Neural progenitor cell (in vitro differentiated cells): Measurements from ENCODE around the gene CCDC134. TPM values are rescaled to one million over a fixed set of nuclear protein-coding genes. Genes with fewer than 3 reads are reported as not detected.
A peak's percentile ranks its signal among the peaks of the same experiment; 100 is the strongest.

Experiments
- DNase-seq: peaks from one replicate; pipeline ENCODE4 v3.0.0-alpha.2; 2016; ENCODE audit warnings: low spot score
- H2AFZ ChIP-seq: fragments of 200-600 bp; sonication (generic); replicated peaks from 2 replicates; pipeline ENCODE4 v1.6.1; 2016; ENCODE audit warnings: antibody characterized with exemption
- H3F3A ChIP-seq: fragments of 200-600 bp; sonication (generic); 2 replicates; pipeline ENCODE4 v1.6.1; 2016; ENCODE audit warnings: antibody characterized with exemption, low read depth
- H3K27ac ChIP-seq: fragments of 200-600 bp; sonication (generic); 2 replicates; pipeline ENCODE4 v1.5.1; 2016; ENCODE audit warnings: mild to moderate bottlenecking
- H3K27me3 ChIP-seq: fragments of 200-600 bp; sonication (generic); 2 replicates; pipeline ENCODE4 v1.6.1; 2016; ENCODE audit warnings: mild to moderate bottlenecking, moderate library complexity
- H3K36me3 ChIP-seq: fragments of 200-600 bp; sonication (generic); 2 replicates; pipeline ENCODE4 v1.5.1; 2016
- H3K4me1 ChIP-seq: fragments of 200-600 bp; sonication (generic); 2 replicates; pipeline ENCODE4 v1.6.1; 2016; ENCODE audit warnings: mixed run types
- H3K4me2 ChIP-seq: fragments of 200-600 bp; sonication (generic); 2 replicates; pipeline ENCODE4 v1.6.1; 2016
- H3K4me3 ChIP-seq: fragments of 200-600 bp; sonication (generic); 2 replicates; pipeline ENCODE4 v1.5.1; 2016
- H3K79me2 ChIP-seq: fragments of 200-600 bp; sonication (generic); 2 replicates; pipeline ENCODE4 v1.6.1; 2016; ENCODE audit warnings: low read depth
- H3K9ac ChIP-seq: fragments of 200-600 bp; sonication (generic); 2 replicates; pipeline ENCODE4 v1.6.1; 2016
- H3K9me3 ChIP-seq: fragments of 200-600 bp; sonication (generic); 2 replicates; pipeline ENCODE4 v1.5.1; 2016; ENCODE audit warnings: low read depth
- H4K20me1 ChIP-seq: fragments of 200-600 bp; sonication (generic); 2 replicates; pipeline ENCODE4 v1.6.1; 2016; ENCODE audit warnings: low read depth
- H3K27ac Mint-ChIP-seq: 3 replicates; pipeline ENCODE4 v1.8.0; 2021; ENCODE audit warnings: mixed read lengths
- H3K27me3 Mint-ChIP-seq: 2 replicates; pipeline ENCODE4 v1.8.0; 2022; ENCODE audit warnings: low read depth, mild to moderate bottlenecking, inconsistent platforms, moderate library complexity, mixed read lengths; ENCODE audit not compliant: insufficient read depth
- H3K36me3 Mint-ChIP-seq: 3 replicates; pipeline ENCODE4 v1.8.0; 2021; ENCODE audit warnings: mixed read lengths
- H3K4me1 Mint-ChIP-seq: 3 replicates; pipeline ENCODE4 v1.8.0; 2021; ENCODE audit warnings: mixed read lengths
- H3K4me3 Mint-ChIP-seq: 3 replicates; pipeline ENCODE4 v1.8.0; 2021; ENCODE audit warnings: mild to moderate bottlenecking, moderate library complexity, mixed read lengths
- H3K9me3 Mint-ChIP-seq: 3 replicates; pipeline ENCODE4 v1.8.0; 2020; ENCODE audit warnings: mixed read lengths
- CTCF ChIP-seq: fragments of 200-600 bp; sonication (generic); IDR thresholded peaks from 2 replicates; pipeline ENCODE4 v1.5.1; 2017; ENCODE audit warnings: antibody characterized with exemption, mild to moderate bottlenecking
- EZH2 ChIP-seq: fragments of 200-600 bp; sonication (generic); IDR thresholded peaks from 2 replicates; pipeline ENCODE4 v1.6.1; 2017; ENCODE audit warnings: antibody characterized with exemption, mild to moderate bottlenecking, moderate library complexity
- EZH2phosphoT487 ChIP-seq: fragments of 200-600 bp; sonication (generic); IDR thresholded peaks from 2 replicates; pipeline ENCODE4 v1.6.1; 2017; ENCODE audit warnings: antibody characterized with exemption
- total RNA-seq: library from RNA; depleted of rRNA; stranded (reverse); fragments of >200 nt; gene quantifications from 2 replicates; pipeline ENCODE4 v1.2.3, GENCODE V29; 2015; ENCODE audit warnings: low replicate concordance

CCDC134 gene
- total RNA-seq, 1 donor from 2014 or later = 8.8 TPM

- H3K9me3 Mint-ChIP-seq = no peaks in the 10 kb centered on the region
- Histone ChIP-seq H3K27me3 (no peaks in the 10 kb centered on the region), H2AFZ (no peak overlapping the region), H3K4me3 (no peak overlapping the region), H4K20me1 (no peaks in the 10 kb centered on the region), H3K4me2 (no peak overlapping the region), H3K27ac (no peak overlapping the region), H3K4me1 (peaks cover 6% of the 10 kb centered on the region), H3K79me2 (no peaks in the 10 kb centered on the region), H3F3A (no peaks in the 10 kb centered on the region), H3K9ac (no peak overlapping the region), H3K36me3 (no peaks in the 10 kb centered on the region), H3K9me3 (no peaks in the 10 kb centered on the region)
- H3K27me3 Mint-ChIP-seq = peaks cover 2% of the 10 kb centered on the region
- TF ChIP-seq EZH2 = no peak
- TF ChIP-seq EZH2phosphoT487 = no peak
- no peak for TF ChIP-seq CTCF
- no peak overlapping the region for H3K4me3 Mint-ChIP-seq
- no peaks in the 10 kb centered on the region for H3K36me3 Mint-ChIP-seq
- DNase-seq = no peak
- H3K4me1 Mint-ChIP-seq = peaks cover 8% of the 10 kb centered on the region
- peak overlapping the region; percentile 31 for H3K27ac Mint-ChIP-seq
Measured at GRCh38 chr22:41777749-41778425, 22.6 kb upstream of the CCDC134 start.

DNA sequence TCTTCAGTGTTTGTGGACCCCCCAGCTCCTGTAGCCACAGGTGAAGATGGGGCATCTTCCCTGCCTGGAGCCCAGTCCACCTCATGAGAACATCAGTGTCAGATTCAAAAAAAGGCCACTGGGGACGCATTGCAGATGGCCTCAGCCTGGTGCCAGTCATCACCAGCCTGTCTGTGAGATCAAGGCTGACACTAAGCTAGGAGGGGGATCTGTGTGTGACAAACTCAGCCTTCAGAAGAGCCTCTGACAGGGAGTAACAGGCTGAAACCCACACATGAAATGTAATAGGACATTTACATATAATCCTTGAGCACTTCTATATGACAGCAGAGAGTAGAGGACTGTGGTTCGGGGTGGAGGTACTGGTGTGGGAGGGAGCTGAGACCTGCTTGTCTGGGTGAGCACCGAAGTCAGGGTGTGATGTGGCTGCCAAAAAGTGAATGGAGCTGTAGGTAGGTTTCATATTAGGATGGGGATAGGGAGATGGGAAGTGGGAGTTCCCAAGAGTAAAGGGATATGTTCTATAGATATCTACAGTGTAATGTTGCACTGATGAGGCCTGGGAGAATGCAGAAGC is 20.5 kb upstream of the CCDC134 start:
- Histone ChIP-seq H3K9ac (no peak overlapping the region), H3K27ac (no peak overlapping the region), H3F3A (no peaks in the 10 kb centered on the region), H2AFZ (no peak overlapping the region), H3K79me2 (no peaks in the 10 kb centered on the region), H3K27me3 (no peaks in the 10 kb centered on the region), H3K36me3 (no peaks in the 10 kb centered on the region), H4K20me1 (no peaks in the 10 kb centered on the region), H3K4me3 (no peak overlapping the region), H3K4me2 (no peak overlapping the region), H3K4me1 (peaks cover 6% of the 10 kb centered on the region), H3K9me3 (no peaks in the 10 kb centered on the region)
- peaks cover 8% of the 10 kb centered on the region for H3K4me1 Mint-ChIP-seq
- H3K27me3 Mint-ChIP-seq = no peaks in the 10 kb centered on the region
- H3K36me3 Mint-ChIP-seq = no peaks in the 10 kb centered on the region
- H3K9me3 Mint-ChIP-seq = no peaks in the 10 kb centered on the region
- H3K27ac Mint-ChIP-seq = no peak overlapping the region
- TF ChIP-seq EZH2phosphoT487 (no peak), EZH2 (no peak), CTCF (no peak)
- no peak for DNase-seq
- H3K4me3 Mint-ChIP-seq = no peak overlapping the region

- TF ChIP-seq EZH2phosphoT487 (no peak), CTCF (no peak), EZH2 (no peak)
- H3K4me1 Mint-ChIP-seq = peaks cover 6% of the 10 kb centered on the region
- H3K27ac Mint-ChIP-seq = peak overlapping the region; percentile 63
- no peaks in the 10 kb centered on the region for H3K27me3 ChIP-seq
- H3K4me2 ChIP-seq = no peak overlapping the region
- H3K27me3 Mint-ChIP-seq = peaks cover 2% of the 10 kb centered on the region
- no peak overlapping the region for H3K9ac ChIP-seq
- H3K79me2 ChIP-seq = no peaks in the 10 kb centered on the region
- no peaks in the 10 kb centered on the region for H4K20me1 ChIP-seq
- H3K4me3 Mint-ChIP-seq = no peak overlapping the region
- H3K36me3 Mint-ChIP-seq = no peaks in the 10 kb centered on the region
- H2AFZ ChIP-seq = no peak overlapping the region
- peaks cover 5% of the 10 kb centered on the region for H3K4me1 ChIP-seq
- no peaks in the 10 kb centered on the region for H3K9me3 ChIP-seq
- H3F3A ChIP-seq = no peaks in the 10 kb centered on the region
- H3K4me3 ChIP-seq = no peak overlapping the region
- no peak overlapping the region for H3K27ac ChIP-seq
- H3K36me3 ChIP-seq = no peaks in the 10 kb centered on the region
- DNase-seq = no peak
- H3K9me3 Mint-ChIP-seq = no peaks in the 10 kb centered on the region
Measured at GRCh38 chr22:41780746-41781505, 19.6 kb upstream of the CCDC134 start.
